ENCODE data around the gene SORCS2.

SORCS2 gene

GRCh38 chr4:7614350-7614949 lies 422.1 kb downstream of the SORCS2 start:
- Histone ChIP-seq H3K9me3 (ENCODE audit: low read length) (no peaks in the 10 kb centered on the region), H3F3A (ENCODE audit: insufficient read depth, low read length) (no peaks in the 10 kb centered on the region), H3K9me2 (ENCODE audit: low read depth, low read length) (no peaks in the 10 kb centered on the region), H3K27me3 (ENCODE audit: insufficient read depth, low read length) (no peaks in the 10 kb centered on the region), H3K4me2 (ENCODE audit: low read length) (no peak overlapping the region), H3K4me1 (ENCODE audit: insufficient read depth, low read length, severe bottlenecking) (no peaks in the 10 kb centered on the region), H4K20me1 (ENCODE audit: insufficient read depth, low read length) (no peaks in the 10 kb centered on the region), H3K9ac (ENCODE audit: low read length) (no peak overlapping the region), H3K36me3 (ENCODE audit: insufficient read depth, low read length) (no peaks in the 10 kb centered on the region), H2AFZ (ENCODE audit: low read length) (no peak overlapping the region), H3K27ac (ENCODE audit: low read depth, low read length, poor library complexity, severe bottlenecking) (no peak overlapping the region), H3K79me2 (ENCODE audit: insufficient read depth, low read length) (no peaks in the 10 kb centered on the region), H3K4me3 (ENCODE audit: low read depth, low read length, poor library complexity, severe bottlenecking) (no peak overlapping the region)
- TF ChIP-seq EZH2 (IDR thresholded peaks at IDR 0.05; ENCODE audit: borderline replicate concordance, low read length) = no peak
- TF ChIP-seq, protein P1, sequence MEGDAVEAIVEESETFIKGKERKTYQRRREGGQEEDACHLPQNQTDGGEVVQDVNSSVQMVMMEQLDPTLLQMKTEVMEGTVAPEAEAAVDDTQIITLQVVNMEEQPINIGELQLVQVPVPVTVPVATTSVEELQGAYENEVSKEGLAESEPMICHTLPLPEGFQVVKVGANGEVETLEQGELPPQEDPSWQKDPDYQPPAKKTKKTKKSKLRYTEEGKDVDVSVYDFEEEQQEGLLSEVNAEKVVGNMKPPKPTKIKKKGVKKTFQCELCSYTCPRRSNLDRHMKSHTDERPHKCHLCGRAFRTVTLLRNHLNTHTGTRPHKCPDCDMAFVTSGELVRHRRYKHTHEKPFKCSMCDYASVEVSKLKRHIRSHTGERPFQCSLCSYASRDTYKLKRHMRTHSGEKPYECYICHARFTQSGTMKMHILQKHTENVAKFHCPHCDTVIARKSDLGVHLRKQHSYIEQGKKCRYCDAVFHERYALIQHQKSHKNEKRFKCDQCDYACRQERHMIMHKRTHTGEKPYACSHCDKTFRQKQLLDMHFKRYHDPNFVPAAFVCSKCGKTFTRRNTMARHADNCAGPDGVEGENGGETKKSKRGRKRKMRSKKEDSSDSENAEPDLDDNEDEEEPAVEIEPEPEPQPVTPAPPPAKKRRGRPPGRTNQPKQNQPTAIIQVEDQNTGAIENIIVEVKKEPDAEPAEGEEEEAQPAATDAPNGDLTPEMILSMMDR (IDR thresholded peaks at IDR 0.05; ENCODE audit: low read length) = no peak

- Histone ChIP-seq H3K4me1 (ENCODE audit: insufficient read depth, low read length, severe bottlenecking) (no peaks in the 10 kb centered on the region), H3K9me3 (ENCODE audit: low read length) (no peaks in the 10 kb centered on the region), H3K36me3 (ENCODE audit: insufficient read depth, low read length) (no peaks in the 10 kb centered on the region), H3K27me3 (ENCODE audit: insufficient read depth, low read length) (no peaks in the 10 kb centered on the region), H3K9ac (ENCODE audit: low read length) (no peak overlapping the region), H3K9me2 (ENCODE audit: low read depth, low read length) (no peaks in the 10 kb centered on the region), H3K4me2 (ENCODE audit: low read length) (no peak overlapping the region), H2AFZ (ENCODE audit: low read length) (no peak overlapping the region), H3K4me3 (ENCODE audit: low read depth, low read length, poor library complexity, severe bottlenecking) (no peak overlapping the region), H3K27ac (ENCODE audit: low read depth, low read length, poor library complexity, severe bottlenecking) (no peak overlapping the region), H4K20me1 (ENCODE audit: insufficient read depth, low read length) (no peaks in the 10 kb centered on the region), H3K79me2 (ENCODE audit: insufficient read depth, low read length) (no peaks in the 10 kb centered on the region), H3F3A (ENCODE audit: insufficient read depth, low read length) (no peaks in the 10 kb centered on the region)
- no peak for TF ChIP-seq EZH2 (IDR thresholded peaks at IDR 0.05; ENCODE audit: borderline replicate concordance, low read length)
- TF ChIP-seq, protein P1 (IDR thresholded peaks at IDR 0.05; ENCODE audit: low read length) = no peak
Observed at GRCh38 chr4:7616193-7616592, 423.9 kb downstream of the SORCS2 start.

DNA sequence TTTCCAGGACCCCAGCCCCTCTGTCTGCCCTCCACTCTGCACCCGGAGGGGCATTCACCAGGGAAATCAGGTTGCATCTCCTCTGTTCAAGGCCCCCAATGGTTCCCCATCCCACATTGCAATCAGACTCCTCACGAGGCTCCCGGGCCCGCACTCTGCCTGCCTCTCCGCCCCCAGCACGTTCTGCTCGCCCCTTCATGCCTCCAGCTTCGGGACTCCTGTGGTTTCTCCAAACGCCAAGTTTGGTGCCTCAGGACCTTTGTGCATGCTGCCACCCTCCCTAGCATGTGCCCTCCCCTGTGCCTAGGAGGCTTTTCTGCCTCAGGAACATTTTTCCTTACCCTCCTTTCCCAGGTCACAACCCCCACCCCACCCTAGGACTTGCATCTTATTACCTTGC lies 426.0 kb downstream of the SORCS2 start:
- no peaks in the 10 kb centered on the region for H4K20me1 ChIP-seq (ENCODE audit: insufficient read depth, low read length)
- no peak overlapping the region for H3K27ac ChIP-seq (ENCODE audit: low read depth, low read length, poor library complexity, severe bottlenecking)
- no peaks in the 10 kb centered on the region for H3K9me3 ChIP-seq (ENCODE audit: low read length)
- no peaks in the 10 kb centered on the region for H3K4me1 ChIP-seq (ENCODE audit: insufficient read depth, low read length, severe bottlenecking)
- no peak overlapping the region for H3K4me3 ChIP-seq (ENCODE audit: low read depth, low read length, poor library complexity, severe bottlenecking)
- no peaks in the 10 kb centered on the region for H3F3A ChIP-seq (ENCODE audit: insufficient read depth, low read length)
- H3K9me2 ChIP-seq (ENCODE audit: low read depth, low read length) = no peaks in the 10 kb centered on the region
- H2AFZ ChIP-seq (ENCODE audit: low read length) = no peak overlapping the region
- H3K9ac ChIP-seq (ENCODE audit: low read length) = no peak overlapping the region
- H3K4me2 ChIP-seq (ENCODE audit: low read length) = no peak overlapping the region
- H3K79me2 ChIP-seq (ENCODE audit: insufficient read depth, low read length) = no peaks in the 10 kb centered on the region
- H3K36me3 ChIP-seq (ENCODE audit: insufficient read depth, low read length) = no peaks in the 10 kb centered on the region
- H3K27me3 ChIP-seq (ENCODE audit: insufficient read depth, low read length) = no peaks in the 10 kb centered on the region
- no peak for TF ChIP-seq EZH2 (IDR thresholded peaks at IDR 0.05; ENCODE audit: borderline replicate concordance, low read length)
- TF ChIP-seq, protein P1 (IDR thresholded peaks at IDR 0.05; ENCODE audit: low read length) = no peak

Data from OCI-LY1 (cell line).